Placental epithelial cell (primary cell): ENCODE results near the gene ZNF560. TPM values are rescaled to one million over a fixed set of nuclear protein-coding genes. Genes with fewer than 3 reads are reported as not detected.

Source experiments
- total RNA-seq: library from RNA; depleted of rRNA; stranded (reverse); fragments of >200 nt; gene quantifications from 2 replicates; pipeline ENCODE4 v1.2.3, GENCODE V29; 2012

The ZNF560 gene
- total RNA-seq, result 0.33 and 0.39 TPM in 2 replicates

GRCh38 chr19:9498183-9498902, at the start of gene ZNF560:
Gene ZNF560, minus strand, starts transcription at chr19:9498616. Its CDS starts 23,303 bp downstream, at chr19:9475313.

GRCh38 chr19:9538183-9539058, 40.0 kb upstream of the ZNF560 start, which contains the start of gene ZNF426:
Gene ZNF426, minus strand, starts transcription at chr19:9538645. Its CDS starts 2,413 bp downstream, at chr19:9536232.

GRCh38 chr19:9435279-9436268, 62.8 kb downstream of the ZNF560 start, which contains the start of gene ZNF266:
Gene ZNF266, minus strand, starts transcription at chr19:9435573. Its CDS starts 15,484 bp downstream, at chr19:9420089.

Other genes starting within 250 kb of the ZNF560 start
- not detected in 2 replicates for gene OR7E24, start 247.7 kb downstream of the ZNF560 start, total RNA-seq
- 8.6 and 19.3 TPM in 2 replicates for gene ZNF699, start 188.8 kb downstream of the ZNF560 start, total RNA-seq
- 7.5 and 15.3 TPM in 2 replicates for gene ZNF559, start 174.4 kb downstream of the ZNF560 start, total RNA-seq
- gene ZNF177, start 135.6 kb downstream of the ZNF560 start, total RNA-seq, result 0.87 and 1.2 TPM in 2 replicates
- 8.4 and 16.1 TPM in 2 replicates for gene ZNF266, start 63.0 kb downstream of the ZNF560 start, total RNA-seq
- 27.5 and 28.0 TPM in 2 replicates for gene ZNF426, start 40.0 kb upstream of the ZNF560 start, total RNA-seq
- gene ZNF121, start 85.9 kb upstream of the ZNF560 start, total RNA-seq, result 23.2 and 38.3 TPM in 2 replicates
- gene ZNF561, start 122.6 kb upstream of the ZNF560 start, total RNA-seq, result 29.8 and 47.5 TPM in 2 replicates
- gene ZNF562, start 176.5 kb upstream of the ZNF560 start, total RNA-seq, result 11.4 and 34.3 TPM in 2 replicates